Fibroblast of villous mesenchyme (primary cell): ENCODE data around the gene FHOD3. TPM values are rescaled to one million over a fixed set of nuclear protein-coding genes. Genes with fewer than 3 reads are reported as not detected.
"Not testable (repeated sequence)": the region's sequence is repeated elsewhere in the genome, so short reads cannot be mapped to it uniquely, and the experiment has no call there.

Experiments
- DNase-seq: peaks from one replicate; pipeline ENCODE4 v3.0.0-alpha.2; 2010; ENCODE audit warnings: low read depth
- H3K4me3 ChIP-seq: 2 replicates; pipeline ENCODE4 v1.5.1; 2011; ENCODE audit warnings: low read depth, mild to moderate bottlenecking, low read length
- total RNA-seq: library from RNA; depleted of rRNA; stranded (reverse); fragments of >200 nt; gene quantifications from 2 replicates; pipeline ENCODE4 v1.2.3, GENCODE V29; 2012
- TF ChIP-seq, protein P1 (sequence below): IDR thresholded peaks from 2 replicates; pipeline ENCODE4 v1.5.1; 2012; ENCODE audit warnings: low read depth, mild to moderate bottlenecking, low read length; ENCODE audit not compliant: insufficient read depth

FHOD3 gene
- total RNA-seq, 1 donor = 5.2 TPM

DNA sequence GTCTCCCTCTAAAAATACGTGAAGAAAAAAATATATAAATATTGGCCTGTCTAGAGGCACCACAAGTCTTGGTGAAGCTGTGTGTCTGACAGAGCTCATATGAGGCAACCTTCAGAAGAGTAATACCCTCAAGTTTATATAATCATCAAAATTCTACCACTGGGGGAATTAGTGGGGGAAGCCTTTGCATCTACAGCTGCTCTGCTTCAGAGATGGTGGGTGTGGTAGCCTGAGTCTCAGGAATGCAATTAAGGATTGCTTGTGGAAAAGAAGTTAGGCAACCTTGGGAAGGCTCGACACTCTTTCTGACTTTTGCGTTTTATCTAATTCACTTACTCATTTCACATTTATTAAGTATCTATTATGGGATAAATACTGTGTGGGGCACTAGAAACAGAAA lies 513.9 kb downstream of the FHOD3 start:
- TF ChIP-seq, protein P1, sequence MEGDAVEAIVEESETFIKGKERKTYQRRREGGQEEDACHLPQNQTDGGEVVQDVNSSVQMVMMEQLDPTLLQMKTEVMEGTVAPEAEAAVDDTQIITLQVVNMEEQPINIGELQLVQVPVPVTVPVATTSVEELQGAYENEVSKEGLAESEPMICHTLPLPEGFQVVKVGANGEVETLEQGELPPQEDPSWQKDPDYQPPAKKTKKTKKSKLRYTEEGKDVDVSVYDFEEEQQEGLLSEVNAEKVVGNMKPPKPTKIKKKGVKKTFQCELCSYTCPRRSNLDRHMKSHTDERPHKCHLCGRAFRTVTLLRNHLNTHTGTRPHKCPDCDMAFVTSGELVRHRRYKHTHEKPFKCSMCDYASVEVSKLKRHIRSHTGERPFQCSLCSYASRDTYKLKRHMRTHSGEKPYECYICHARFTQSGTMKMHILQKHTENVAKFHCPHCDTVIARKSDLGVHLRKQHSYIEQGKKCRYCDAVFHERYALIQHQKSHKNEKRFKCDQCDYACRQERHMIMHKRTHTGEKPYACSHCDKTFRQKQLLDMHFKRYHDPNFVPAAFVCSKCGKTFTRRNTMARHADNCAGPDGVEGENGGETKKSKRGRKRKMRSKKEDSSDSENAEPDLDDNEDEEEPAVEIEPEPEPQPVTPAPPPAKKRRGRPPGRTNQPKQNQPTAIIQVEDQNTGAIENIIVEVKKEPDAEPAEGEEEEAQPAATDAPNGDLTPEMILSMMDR = no peak
- no peak overlapping the region for H3K4me3 ChIP-seq
- peak; percentile 73 for DNase-seq

DNA sequence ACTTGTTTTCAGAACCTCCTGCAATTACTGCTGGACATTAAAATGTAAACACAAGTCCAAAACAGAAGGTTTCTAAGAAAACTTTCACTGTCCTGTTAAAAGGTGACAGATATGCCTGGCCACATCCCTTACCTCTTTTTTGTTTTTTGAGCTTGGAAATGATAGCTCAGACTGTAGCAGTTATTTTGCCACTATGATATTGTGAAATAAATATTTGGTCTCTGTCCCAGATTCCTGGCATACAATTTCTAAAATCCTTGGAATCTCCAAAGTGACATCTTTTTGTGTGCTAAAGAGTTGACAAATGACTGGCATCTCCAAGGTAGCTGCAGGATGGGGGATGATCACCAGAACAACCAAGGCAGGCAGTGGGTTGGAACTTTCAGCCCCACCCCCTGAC lies 514.4 kb downstream of the FHOD3 start:
- TF ChIP-seq, protein P1 = no peak
- H3K4me3 ChIP-seq = no peak overlapping the region
- DNase-seq = no peak

DNA sequence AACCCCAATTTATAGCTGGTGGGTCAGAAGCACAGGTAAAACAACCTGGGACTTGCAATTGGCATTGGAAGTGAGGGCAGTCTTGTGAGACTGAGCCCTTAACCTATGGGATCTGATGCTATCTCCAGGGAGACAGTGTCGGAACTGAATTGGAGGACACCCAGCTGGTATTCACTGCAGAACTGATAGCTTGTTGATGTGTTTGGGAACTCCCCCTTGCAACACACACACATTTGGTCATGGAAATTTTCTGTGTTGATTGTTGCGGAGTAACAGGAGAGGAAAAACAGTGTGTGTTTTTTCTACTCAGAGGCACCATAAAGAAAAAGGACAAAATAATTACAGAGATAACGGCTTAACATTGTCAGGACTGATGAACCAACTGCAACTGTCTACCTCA lies 515.2 kb downstream of the FHOD3 start:
- peak; percentile 82 for DNase-seq

DNA sequence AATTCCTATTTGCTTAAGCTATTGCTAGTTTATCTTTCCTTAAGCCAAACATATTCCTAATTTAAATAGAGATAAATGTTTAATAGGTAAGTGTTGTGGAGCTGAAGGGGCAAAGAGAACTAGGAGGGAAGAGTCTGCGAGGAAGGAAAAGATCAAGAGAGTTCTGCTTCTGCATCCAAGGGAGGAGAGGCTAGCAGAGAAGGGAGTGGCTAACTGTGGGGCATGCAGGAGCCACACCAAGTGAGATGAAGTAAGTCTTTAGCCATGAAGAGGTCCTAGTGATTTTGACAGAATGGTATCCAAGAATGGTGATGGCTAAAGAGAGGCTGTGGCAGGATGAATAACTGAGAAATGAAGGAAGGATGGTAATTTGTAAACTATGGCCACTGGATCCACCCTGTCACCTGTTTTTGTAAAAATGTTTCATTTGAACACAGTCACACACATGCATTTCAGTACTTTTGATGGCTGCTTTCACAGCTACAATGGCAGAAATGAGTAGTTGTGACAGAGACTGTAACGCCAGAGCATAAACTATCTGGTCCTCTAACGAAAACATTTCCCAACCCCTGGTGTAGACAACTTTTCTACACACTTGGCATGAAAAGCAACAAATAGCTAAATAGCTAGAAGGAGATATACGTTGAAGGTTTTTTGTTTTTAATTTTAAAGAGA lies 515.7 kb downstream of the FHOD3 start:
- no peak for DNase-seq
- TF ChIP-seq, protein P1 = no peak
- H3K4me3 ChIP-seq = no peak overlapping the region

More for the DNA sequence above, 515.2 kb downstream of the FHOD3 start:
- TF ChIP-seq, protein P1 = no peak
- no peak overlapping the region for H3K4me3 ChIP-seq

DNA sequence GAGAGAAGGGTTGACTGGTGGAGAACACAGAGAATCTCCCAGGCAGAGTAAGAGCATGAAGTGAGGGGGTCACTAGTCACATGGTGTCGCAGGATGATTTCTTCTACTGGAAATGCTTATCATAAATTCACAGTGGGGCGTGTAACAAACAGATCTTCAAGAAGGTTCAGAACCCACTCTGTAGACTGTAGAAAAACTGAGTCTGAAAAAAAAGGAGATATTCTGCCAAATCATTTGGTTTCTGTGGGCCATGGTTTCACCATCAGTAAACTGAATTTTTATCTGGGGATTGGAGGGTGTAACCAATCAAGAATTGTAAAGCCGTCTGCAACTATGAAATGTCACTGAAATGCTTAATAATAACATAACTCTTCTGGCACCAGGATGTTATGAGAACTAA lies 516.3 kb downstream of the FHOD3 start:
- no peak overlapping the region for H3K4me3 ChIP-seq
- DNase-seq = no peak
- TF ChIP-seq, protein P1 = no peak

DNA sequence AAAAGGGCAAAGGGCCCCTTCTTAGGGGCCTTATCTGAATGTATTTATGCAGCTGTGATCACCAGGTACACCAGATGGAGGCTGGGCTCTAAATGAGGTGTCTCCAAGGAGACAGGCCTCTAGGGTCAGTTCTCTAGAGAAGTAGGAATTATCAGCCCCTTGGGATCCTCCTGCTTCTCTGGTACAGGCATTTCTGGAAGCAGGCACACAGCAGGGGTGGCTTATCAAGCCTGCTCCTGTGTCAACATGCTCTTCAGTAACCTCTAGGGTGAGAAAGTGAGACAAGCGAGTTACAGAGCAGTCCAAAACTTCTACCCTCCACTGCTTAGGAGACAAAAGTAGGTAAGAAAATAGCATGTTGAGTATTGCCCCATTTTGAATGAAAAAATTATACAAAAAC lies 517.5 kb downstream of the FHOD3 start:
- TF ChIP-seq, protein P1 = no peak
- DNase-seq = no peak
- no peak overlapping the region for H3K4me3 ChIP-seq

DNA sequence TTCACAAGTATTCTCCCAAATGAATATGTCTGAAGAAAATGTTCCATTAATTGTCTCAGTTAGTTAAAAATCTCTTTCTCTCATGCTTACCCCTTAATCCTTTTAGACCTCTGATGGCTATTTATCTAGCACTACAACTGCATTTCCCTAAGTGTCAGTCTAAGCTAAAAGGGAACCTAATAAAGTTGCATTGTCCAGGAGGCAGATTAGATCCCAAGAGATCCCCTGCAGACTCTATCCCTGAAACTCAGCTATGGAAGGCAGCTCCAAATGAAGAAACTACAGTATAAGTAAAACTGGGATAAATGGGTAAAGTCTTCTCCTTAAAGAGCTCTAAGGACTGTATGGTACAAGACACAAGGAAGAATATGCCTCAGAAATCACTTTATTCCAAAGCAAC lies 518.6 kb downstream of the FHOD3 start:
- not testable (repeated sequence) for H3K4me3 ChIP-seq, DNase-seq
